ENCODE measurements around the gene KDM4C.

- TF ChIP-seq, protein P1, sequence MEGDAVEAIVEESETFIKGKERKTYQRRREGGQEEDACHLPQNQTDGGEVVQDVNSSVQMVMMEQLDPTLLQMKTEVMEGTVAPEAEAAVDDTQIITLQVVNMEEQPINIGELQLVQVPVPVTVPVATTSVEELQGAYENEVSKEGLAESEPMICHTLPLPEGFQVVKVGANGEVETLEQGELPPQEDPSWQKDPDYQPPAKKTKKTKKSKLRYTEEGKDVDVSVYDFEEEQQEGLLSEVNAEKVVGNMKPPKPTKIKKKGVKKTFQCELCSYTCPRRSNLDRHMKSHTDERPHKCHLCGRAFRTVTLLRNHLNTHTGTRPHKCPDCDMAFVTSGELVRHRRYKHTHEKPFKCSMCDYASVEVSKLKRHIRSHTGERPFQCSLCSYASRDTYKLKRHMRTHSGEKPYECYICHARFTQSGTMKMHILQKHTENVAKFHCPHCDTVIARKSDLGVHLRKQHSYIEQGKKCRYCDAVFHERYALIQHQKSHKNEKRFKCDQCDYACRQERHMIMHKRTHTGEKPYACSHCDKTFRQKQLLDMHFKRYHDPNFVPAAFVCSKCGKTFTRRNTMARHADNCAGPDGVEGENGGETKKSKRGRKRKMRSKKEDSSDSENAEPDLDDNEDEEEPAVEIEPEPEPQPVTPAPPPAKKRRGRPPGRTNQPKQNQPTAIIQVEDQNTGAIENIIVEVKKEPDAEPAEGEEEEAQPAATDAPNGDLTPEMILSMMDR (IDR thresholded peaks at IDR 0.05): no peak
- no peak for TF ChIP-seq POLR2A (IDR thresholded peaks at IDR 0.05)
These were observed 1.6 kb downstream of the KDM4C start for GRCh38 chr9:6759185-6759977.

Data from heart left ventricle (tissue), 13 donors.